Urinary bladder (tissue), 4 donors: ENCODE results near the gene FAM216B. TPM values are rescaled to one million over a fixed set of nuclear protein-coding genes. Genes with fewer than 3 reads are reported as not detected.
A peak's percentile ranks its signal among the peaks of the same experiment; 100 is the strongest.
"Not testable (repeated sequence)": the region's sequence is repeated elsewhere in the genome, so short reads cannot be mapped to it uniquely, and the experiment has no call there.

Source experiments
- DNase-seq: peaks from one replicate; pipeline ENCODE4 v3.0.0-alpha.2; 2015; ENCODE audit errors: extremely low spot score
- H3K27ac ChIP-seq: one replicate; pipeline ENCODE4 v1.5.1; 2013; ENCODE audit warnings: low read depth, mild to moderate bottlenecking, moderate library complexity
- H3K36me3 ChIP-seq: one replicate; pipeline ENCODE4 v1.6.1; 2013; ENCODE audit warnings: mild to moderate bottlenecking, moderate library complexity; ENCODE audit not compliant: insufficient read depth
- H3K4me1 ChIP-seq: one replicate; pipeline ENCODE4 v1.6.1; 2013; ENCODE audit warnings: mild to moderate bottlenecking, moderate library complexity; ENCODE audit not compliant: insufficient read depth
- H3K4me3 ChIP-seq: one replicate; pipeline ENCODE4 v1.5.1; 2013; ENCODE audit warnings: low read depth, low read length
- WGBS: extraction: QIAGEN DNeasy Blood & Tissue Kit; methylation state at CpG from one replicate; pipeline ENCODE4 v1.1.7; 2013; 5-methylcytosine and 5-hydroxymethylcytosine counted together
- polyA plus RNA-seq: library from polyadenylated mRNA; stranded (reverse); fragments of 200-250 nt; gene quantifications from one replicate; pipeline ENCODE4 v1.2.3, GENCODE V29; 2013
- total RNA-seq: library from RNA; depleted of rRNA; stranded (reverse); fragments of >200 nt; gene quantifications from one replicate; pipeline ENCODE4 v1.2.3, GENCODE V29; 2014
- donor health status: healthy with polysubstance abuse.
- donor health status: healthy.

The FAM216B gene
- total and polyA plus RNA-seq, 2 donors, result not detected

DNA sequence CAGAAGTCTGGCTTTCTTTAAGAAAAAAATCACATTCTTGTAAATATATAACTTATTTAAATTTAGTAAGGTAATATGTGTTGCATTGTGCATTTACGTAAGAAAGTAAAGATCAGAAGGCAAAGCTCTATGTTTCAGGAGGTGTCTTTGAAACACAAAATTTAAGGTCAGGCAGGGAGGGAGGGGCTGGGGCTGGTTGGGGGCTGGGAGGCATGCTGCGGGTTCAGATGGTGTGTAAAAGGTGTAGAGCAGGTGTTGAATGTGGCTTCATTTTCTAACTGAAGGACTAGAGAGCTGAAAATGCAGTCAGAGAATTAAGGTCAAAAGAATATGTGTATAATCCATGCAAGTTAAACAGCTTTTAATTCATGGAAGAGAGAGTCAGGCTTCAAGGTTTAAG lies 14.3 kb downstream of the FAM216B start:
- 94% methylated on average over 2 of the region's 2 CpGs for WGBS
- Histone ChIP-seq H3K4me3 (no peak overlapping the region), H3K36me3 (no peaks in the 10 kb centered on the region), H3K27ac (no peak overlapping the region), H3K4me1 (no peaks in the 10 kb centered on the region)
- no peak for DNase-seq

DNA sequence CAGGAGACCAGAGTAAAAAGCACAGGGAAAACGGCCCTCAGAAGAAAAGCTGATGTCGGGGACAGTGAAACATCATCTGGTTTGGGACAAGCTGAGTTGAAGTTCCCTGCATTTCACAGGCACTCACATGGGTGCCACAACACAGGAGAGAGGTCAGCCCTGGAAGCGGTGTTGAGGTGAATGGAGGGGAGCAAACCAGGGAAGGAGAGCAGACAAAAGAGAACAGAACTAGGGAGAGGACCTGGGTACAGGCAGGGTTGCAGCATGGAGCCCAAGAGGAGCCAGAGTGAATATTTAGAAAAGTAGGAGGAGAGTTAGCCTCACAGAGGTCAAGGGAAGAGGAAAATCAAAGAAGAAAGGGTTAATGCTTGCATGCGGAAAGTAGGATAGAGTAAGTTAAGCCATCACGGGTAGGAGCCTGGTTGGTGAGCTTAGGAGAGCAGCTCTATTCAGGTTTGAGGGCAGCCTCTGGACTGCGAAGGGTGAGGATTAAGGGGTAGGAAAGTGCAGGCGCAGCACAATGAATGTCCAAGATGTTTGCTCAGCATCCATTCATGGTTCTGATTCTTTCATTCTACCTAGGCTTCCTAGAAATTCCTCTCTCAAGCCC lies 15.5 kb downstream of the FAM216B start:
- Histone ChIP-seq H3K36me3 (no peaks in the 10 kb centered on the region), H3K27ac (no peak overlapping the region), H3K4me3 (no peak overlapping the region), H3K4me1 (no peaks in the 10 kb centered on the region)
- 83% methylated on average over 7 of the region's 7 CpGs for whole genome bisulfite sequencing
- no peak for DNase-seq

DNA sequence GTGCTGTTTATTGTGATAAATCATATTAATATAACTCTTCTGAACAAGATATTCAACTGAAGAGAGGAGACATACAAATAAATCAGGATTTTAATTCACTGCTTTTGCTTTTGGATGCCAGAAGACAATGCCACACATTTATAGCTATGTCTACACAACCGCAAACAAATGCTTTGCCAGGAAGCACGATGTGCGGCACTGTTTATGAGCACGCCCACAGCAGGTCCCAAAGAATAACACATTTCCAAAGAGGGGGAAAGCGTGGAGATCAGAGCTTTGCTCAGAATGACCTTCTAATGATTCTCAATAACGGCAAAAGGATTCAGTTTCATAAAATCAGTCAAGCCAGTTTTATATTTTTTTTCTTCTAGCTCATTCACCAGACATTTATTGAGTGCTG lies 16.7 kb downstream of the FAM216B start:
- WGBS, result 39% methylated on average over 6 of the region's 6 CpGs
- no peaks in the 10 kb centered on the region for H3K36me3 ChIP-seq
- DNase-seq, result no peak

DNA sequence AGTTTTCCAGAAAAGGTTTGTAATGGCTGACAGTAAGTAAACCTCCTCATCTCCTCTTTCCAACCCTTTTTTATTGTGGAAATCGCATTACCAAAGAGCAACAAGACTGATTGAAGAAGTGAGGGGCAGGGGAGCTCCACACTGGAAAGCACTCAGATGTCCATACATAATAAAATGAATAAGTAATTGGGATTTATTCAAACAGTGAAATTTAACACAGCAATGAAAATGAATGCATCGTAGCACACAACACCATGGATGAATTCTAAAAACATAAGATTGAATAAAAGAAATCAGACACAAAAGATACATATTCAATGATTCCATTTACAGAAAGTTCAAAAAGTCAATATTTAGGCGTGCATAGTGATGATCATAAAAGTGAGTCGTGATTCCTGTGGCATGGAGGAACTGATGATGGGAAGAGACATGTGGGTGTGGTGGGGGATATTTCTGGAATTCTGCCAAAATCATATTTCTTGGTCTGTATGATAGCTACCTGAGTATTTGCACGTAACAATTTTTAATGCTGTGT lies 18.8 kb downstream of the FAM216B start:
- no peak for DNase-seq
- WGBS, result 65% methylated on average over 5 of the region's 5 CpGs
- H3K4me1 ChIP-seq, result no peaks in the 10 kb centered on the region
- no peaks in the 10 kb centered on the region for H3K36me3 ChIP-seq
- H3K4me3 ChIP-seq, result no peak overlapping the region
- no peak overlapping the region for H3K27ac ChIP-seq

More for the DNA sequence above, 16.7 kb downstream of the FAM216B start:
- Histone ChIP-seq H3K4me3 (no peak overlapping the region), H3K4me1 (no peaks in the 10 kb centered on the region), H3K27ac (no peak overlapping the region)

DNA sequence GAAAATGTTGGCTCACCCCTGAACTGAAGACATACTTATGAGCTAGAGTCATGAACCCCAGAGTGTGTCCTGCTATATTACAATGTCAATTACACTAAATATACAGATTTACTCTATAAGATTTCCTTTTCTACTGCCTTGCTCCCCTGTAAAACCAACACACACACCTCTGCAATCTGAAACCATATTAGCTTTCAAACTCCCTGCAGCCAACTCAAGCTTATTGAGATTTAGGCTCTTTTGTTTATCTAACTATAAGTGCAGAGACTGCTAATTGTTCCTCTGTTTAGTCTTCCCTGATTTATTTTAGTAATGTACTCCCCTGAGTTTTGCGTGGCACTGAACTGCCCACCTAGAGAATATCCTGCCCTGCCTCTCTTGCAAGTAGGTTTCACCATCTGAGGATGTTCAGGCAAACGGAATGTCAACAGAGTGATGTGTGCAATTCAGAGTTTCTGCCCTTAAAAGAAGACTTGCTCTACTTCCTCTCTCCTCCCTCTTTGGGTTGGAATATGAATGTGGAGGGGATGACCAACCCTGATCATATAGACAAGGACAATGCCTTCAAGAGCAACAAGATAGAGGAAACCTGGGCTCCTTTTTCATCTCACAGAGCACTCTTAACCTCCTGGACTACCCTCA lies 22.3 kb downstream of the FAM216B start:
- 66% methylated on average over 2 of the region's 2 CpGs for WGBS
- no peaks in the 10 kb centered on the region for H3K36me3 ChIP-seq
- no peaks in the 10 kb centered on the region for H3K4me1 ChIP-seq
- no peak overlapping the region for H3K27ac ChIP-seq
- H3K4me3 ChIP-seq, result no peak overlapping the region
- no peak for DNase-seq

DNA sequence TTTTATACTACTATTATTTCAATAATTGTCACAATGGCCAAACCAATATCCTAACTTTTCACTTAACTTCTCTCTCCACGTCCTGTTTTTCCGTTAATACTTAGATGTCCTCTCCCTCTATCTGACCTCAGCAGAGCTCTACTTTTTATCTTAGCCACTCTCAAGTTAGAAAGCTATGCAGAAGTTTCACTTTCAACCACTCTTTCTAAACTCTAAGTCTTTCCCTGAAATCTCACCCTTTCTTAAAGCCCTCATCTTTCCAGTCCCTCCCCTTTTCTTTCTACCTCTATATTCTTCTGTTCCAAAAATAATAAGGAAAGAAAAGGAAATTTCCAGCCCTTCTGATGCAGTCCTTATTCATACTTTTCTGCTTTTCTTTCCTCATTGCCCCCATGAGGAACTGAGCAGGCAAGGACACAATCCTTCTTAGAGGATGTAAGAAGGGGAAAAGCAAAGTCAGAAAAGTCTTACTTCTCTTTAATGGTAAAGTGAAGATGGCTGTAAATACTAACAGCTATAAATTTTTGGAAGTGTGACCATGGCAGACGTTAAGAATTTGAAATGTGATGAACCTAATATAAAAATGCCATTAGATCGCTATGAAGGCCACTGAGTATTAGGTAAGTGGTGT lies 23.0 kb downstream of the FAM216B start:
- Histone ChIP-seq H3K4me1 (no peaks in the 10 kb centered on the region), H3K27ac (no peak overlapping the region), H3K4me3 (no peak overlapping the region), H3K36me3 (no peaks in the 10 kb centered on the region)
- WGBS, result 70% methylated on average over 4 of the region's 4 CpGs
- no peak for DNase-seq

DNA sequence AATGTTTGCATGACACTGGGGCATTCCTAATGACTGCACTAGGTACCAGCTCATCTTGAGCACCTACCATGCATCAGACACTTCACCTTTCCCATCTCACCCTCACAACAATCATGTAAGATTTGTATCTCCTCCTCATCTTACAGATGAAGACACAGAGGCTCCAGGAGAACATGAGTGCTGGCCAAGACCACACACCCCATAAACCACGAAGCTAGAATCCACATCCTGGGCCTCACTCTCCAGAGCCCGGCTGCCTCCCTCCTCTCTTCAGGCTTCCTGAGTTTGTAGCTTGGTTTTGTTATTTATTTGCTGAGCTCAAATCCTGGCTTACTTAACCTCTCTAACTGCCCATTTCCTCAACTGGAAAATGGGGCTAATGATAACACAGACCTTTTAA lies 25.9 kb downstream of the FAM216B start:
- Histone ChIP-seq H3K4me1 (no peaks in the 10 kb centered on the region), H3K4me3 (no peak overlapping the region), H3K27ac (no peak overlapping the region), H3K36me3 (no peaks in the 10 kb centered on the region)
- no peak for DNase-seq
- WGBS, result 42% methylated on average over 2 of the region's 2 CpGs

DNA sequence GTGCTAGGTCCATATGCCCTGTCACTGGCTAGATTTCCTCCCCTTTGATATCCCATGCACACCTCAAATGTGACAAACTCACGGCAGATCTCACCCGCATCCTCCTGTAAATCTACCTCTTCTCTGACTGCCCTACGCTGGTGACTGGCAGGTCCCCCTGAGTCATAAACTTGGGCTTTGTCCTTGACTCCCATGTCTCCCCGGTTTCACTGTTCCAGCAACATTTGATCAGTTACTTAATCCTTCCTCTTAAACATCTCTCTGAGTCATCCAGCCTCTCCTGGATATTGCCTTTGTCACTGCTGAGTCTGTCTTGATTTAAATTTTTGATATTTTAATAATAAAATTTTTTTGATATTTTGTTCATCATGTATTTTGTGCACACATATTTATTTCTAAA lies 26.5 kb downstream of the FAM216B start:
- H3K4me1 ChIP-seq, result no peaks in the 10 kb centered on the region
- H3K36me3 ChIP-seq, result no peaks in the 10 kb centered on the region
- H3K4me3 ChIP-seq, result no peak overlapping the region
- WGBS, result 66% methylated on average over 4 of the region's 4 CpGs
- H3K27ac ChIP-seq, result no peak overlapping the region
- DNase-seq, result no peak

DNA sequence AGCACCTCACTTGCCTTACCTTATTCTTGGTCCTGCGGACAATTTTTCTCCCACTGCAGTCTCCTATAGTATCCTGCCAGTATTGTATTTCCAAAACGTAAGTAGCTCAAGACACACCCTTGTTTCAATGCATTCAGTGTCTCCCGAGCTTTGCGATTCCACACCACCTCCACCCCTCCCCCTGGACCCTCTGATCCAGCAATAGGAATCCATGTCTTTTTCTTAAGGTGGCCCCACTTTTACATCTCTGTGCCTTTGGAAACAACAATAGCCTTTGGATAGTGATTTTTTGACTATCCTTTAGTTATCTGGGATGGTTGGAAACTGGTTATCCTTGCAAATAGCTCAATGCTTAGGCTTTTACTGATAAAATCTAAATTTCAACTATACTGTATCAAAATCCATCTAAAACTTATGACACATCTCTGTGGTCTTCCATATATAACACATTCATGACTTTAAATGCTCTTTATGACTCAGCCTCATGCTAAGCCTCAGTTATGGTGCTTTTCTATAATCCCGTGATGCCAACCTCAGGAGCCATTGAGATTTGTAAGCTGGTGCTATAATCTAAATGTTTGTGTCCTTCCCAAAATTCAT lies 27.1 kb downstream of the FAM216B start:
- DNase-seq, result no peak
- Histone ChIP-seq H3K36me3 (no peaks in the 10 kb centered on the region), H3K4me3 (no peak overlapping the region), H3K4me1 (no peaks in the 10 kb centered on the region), H3K27ac (no peak overlapping the region)
- WGBS, result 76% methylated on average over 5 of the region's 5 CpGs

DNA sequence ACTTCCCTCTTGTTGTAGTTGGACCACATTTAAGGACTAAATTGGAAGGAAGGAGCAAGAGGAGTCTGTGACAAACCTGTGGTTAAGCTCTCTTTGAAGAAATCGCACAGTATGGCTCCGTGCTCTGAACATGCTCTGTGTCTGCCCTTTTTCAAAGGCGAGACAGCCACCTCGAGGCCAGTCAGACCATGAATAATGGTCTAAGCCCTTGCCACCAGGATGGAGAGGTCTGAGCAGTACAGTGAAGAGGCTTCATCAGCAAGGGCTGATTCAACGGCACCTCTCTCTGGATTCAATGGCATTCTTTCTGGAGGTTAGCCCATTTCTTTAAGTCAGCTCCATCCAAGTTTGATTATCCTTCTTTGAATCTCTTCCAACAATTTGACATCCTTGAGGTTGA lies 30.9 kb downstream of the FAM216B start:
- H3K4me1 ChIP-seq, result no peaks in the 10 kb centered on the region
- H3K36me3 ChIP-seq, result no peaks in the 10 kb centered on the region
- H3K4me3 ChIP-seq, result no peak overlapping the region
- no peak for DNase-seq
- H3K27ac ChIP-seq, result no peak overlapping the region
- 87% methylated on average over 5 of the region's 5 CpGs for WGBS

DNA sequence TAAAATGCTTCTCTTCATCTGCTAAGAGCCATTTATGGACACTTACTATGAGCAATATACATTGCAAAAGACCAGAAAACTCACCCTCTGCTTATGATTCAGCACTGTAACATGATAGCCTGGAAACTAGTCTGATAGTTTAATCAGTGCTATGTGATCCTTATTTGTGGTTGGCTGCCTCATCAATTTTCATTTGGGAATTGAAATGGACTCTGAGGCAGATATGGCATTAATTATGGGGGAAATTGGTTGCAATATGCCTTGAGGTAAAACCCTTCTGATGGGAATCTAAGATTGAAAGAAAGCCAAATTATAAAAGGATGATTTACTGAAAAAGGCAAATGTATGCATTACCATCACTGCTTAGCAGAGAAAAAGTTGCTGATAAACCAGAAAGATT lies 33.5 kb downstream of the FAM216B start:
- Histone ChIP-seq H3K27ac (no peak overlapping the region), H3K4me1 (no peaks in the 10 kb centered on the region), H3K36me3 (no peaks in the 10 kb centered on the region), H3K4me3 (no peak overlapping the region)
- DNase-seq, result peak; percentile 37

DNA sequence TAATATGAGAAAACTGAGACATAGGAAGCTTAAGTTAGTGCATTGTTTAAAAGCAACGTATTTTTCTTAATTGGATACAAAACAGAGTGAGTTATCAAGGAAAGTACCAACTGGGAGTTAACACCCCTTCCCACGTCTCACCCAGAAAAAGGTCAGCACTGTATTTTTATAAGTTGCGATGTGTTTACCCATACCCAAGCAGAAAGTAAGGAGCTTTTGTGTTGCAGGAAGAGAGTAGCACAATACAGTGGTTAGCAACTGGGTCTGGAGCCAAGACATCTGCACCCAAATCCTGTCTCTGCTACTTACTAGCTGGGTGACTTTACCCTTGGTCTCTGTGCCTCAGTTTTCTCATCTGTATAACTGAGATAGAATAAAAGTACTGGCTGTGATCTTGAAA lies 34.3 kb downstream of the FAM216B start:
- no peak overlapping the region for H3K4me3 ChIP-seq
- no peak for DNase-seq
- no peaks in the 10 kb centered on the region for H3K36me3 ChIP-seq
- no peak overlapping the region for H3K27ac ChIP-seq
- H3K4me1 ChIP-seq, result no peaks in the 10 kb centered on the region
- 56% methylated on average over 3 of the region's 3 CpGs for WGBS

DNA sequence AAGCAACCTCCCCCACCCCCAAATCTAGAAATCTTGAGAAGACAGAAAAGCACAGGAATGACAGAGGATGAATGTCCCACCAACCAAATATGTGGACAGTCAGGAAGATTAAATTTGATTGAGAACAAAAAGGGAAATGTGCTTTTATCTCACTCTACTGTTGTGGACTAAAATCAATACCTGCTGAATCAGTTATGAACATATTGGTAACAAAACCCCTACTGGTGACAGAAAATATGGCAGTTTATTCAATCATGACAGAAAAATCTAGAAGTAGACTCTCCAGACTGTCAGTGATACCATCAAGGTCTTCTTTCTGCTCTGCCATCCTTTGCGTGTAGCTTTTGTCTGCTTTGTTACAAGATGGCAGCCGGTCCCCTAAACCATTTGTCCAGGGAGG lies 35.2 kb downstream of the FAM216B start:
- WGBS, result 97% methylated on average over 2 of the region's 2 CpGs
- no peak for DNase-seq
- Histone ChIP-seq H3K4me3 (no peak overlapping the region), H3K27ac (no peak overlapping the region), H3K4me1 (no peaks in the 10 kb centered on the region), H3K36me3 (no peaks in the 10 kb centered on the region)

DNA sequence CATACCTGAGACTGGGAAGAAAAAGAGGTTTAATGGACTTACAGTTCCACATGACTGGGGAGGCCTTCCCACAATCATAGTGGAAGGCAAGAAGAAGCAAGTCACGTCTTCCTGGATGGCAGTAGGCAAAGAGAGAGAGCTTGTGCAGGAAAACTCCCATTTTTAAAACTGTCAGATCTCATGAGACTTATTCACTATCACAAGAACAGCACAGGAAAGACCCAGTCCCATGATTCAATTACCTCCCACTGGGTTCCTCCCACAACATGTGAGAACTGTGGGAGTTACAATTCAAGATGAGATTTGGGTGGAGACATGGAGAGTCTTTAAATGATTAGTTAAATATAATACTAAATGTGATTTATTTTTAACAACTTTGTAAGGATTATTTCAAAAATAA lies 38.3 kb downstream of the FAM216B start:
- H3K36me3 ChIP-seq, H3K4me1 ChIP-seq, H3K4me3 ChIP-seq, DNase-seq, H3K27ac ChIP-seq: not testable (repeated sequence)
- 84% methylated on average over 1 of the region's 1 CpG for WGBS
